Astrocyte (in vitro differentiated cells and primary cell): ENCODE measurements around the gene LUC7L3. TPM values are rescaled to one million over a fixed set of nuclear protein-coding genes. Genes with fewer than 3 reads are reported as not detected.

Experiments used
- DNase-seq: peaks from one replicate; pipeline ENCODE4 v3.0.0-alpha.2; 2010; ENCODE audit warnings: low read depth
- FAIRE-seq: peaks from 2 replicates; lab custom pipeline; 2011; peaks lifted over from hg19 to GRCh38; lab: Jason Lieb, UNC
- H2AFZ ChIP-seq: 2 replicates; pipeline ENCODE4 v1.6.0; 2012; ENCODE audit warnings: low read depth, low read length, inconsistent platforms
- H3K27ac ChIP-seq: 2 replicates; pipeline ENCODE4 v1.5.1; 2011; ENCODE audit warnings: low read depth, low read length, inconsistent platforms
- H3K27me3 ChIP-seq: 2 replicates; pipeline ENCODE4 v1.6.0; 2011; ENCODE audit warnings: low read length, inconsistent platforms; ENCODE audit not compliant: insufficient read depth
- H3K36me3 ChIP-seq: 2 replicates; pipeline ENCODE4 v1.5.1; 2011; ENCODE audit warnings: low read length, inconsistent platforms; ENCODE audit not compliant: insufficient read depth
- H3K4me1 ChIP-seq: 2 replicates; pipeline ENCODE4 v1.5.1; 2011; ENCODE audit warnings: low read length, inconsistent platforms; ENCODE audit not compliant: insufficient read depth
- H3K4me2 ChIP-seq: 2 replicates; pipeline ENCODE4 v1.6.0; 2012; ENCODE audit warnings: low read length, inconsistent platforms
- H3K4me3 ChIP-seq: 2 replicates; pipeline ENCODE4 v1.5.1; 2011; ENCODE audit warnings: low read depth, mild to moderate bottlenecking, low read length, inconsistent platforms; ENCODE audit not compliant: insufficient read depth
- H3K79me2 ChIP-seq: 2 replicates; pipeline ENCODE4 v1.6.0; 2012; ENCODE audit warnings: mild to moderate bottlenecking, low read length, inconsistent platforms; ENCODE audit not compliant: insufficient read depth
- H3K9ac ChIP-seq: 2 replicates; pipeline ENCODE4 v1.6.0; 2012; ENCODE audit warnings: mild to moderate bottlenecking, low read length, inconsistent platforms
- H3K9me3 ChIP-seq: 2 replicates; pipeline ENCODE4 v1.5.1; 2012; ENCODE audit warnings: low read depth, mild to moderate bottlenecking, low read length, inconsistent platforms; ENCODE audit not compliant: insufficient read depth
- H4K20me1 ChIP-seq: 2 replicates; pipeline ENCODE4 v1.6.0; 2012; ENCODE audit warnings: low read length, inconsistent platforms; ENCODE audit not compliant: insufficient read depth
- H3K27ac Mint-ChIP-seq: one replicate; pipeline ENCODE4 v1.8.0; 2021; ENCODE audit warnings: mild to moderate bottlenecking, mixed read lengths; ENCODE audit not compliant: unreplicated experiment
- H3K27me3 Mint-ChIP-seq: one replicate; pipeline ENCODE4 v1.8.0; 2021; ENCODE audit warnings: low read depth, mixed read lengths; ENCODE audit not compliant: unreplicated experiment
- H3K36me3 Mint-ChIP-seq: one replicate; pipeline ENCODE4 v1.8.0; 2021; ENCODE audit warnings: low read depth, mixed read lengths; ENCODE audit not compliant: unreplicated experiment
- H3K4me1 Mint-ChIP-seq: one replicate; pipeline ENCODE4 v1.8.0; 2021; ENCODE audit warnings: low read depth, mixed read lengths; ENCODE audit not compliant: unreplicated experiment
- H3K4me3 Mint-ChIP-seq: one replicate; pipeline ENCODE4 v1.8.0; 2021; ENCODE audit warnings: mild to moderate bottlenecking, moderate library complexity, mixed read lengths; ENCODE audit not compliant: unreplicated experiment
- H3K9me3 Mint-ChIP-seq: one replicate; pipeline ENCODE4 v1.8.0; 2021; ENCODE audit warnings: mild to moderate bottlenecking, mixed read lengths; ENCODE audit not compliant: unreplicated experiment
- CTCF ChIP-seq: IDR thresholded peaks from 2 replicates; pipeline ENCODE4 v1.5.1; 2011; ENCODE audit warnings: low read depth, mild to moderate bottlenecking, inconsistent platforms, low read length, moderate library complexity; ENCODE audit not compliant: insufficient read depth
- EZH2 ChIP-seq: IDR thresholded peaks from 2 replicates; pipeline ENCODE4 v1.6.1; 2012; ENCODE audit warnings: mild to moderate bottlenecking, low read length, inconsistent platforms; ENCODE audit not compliant: insufficient read depth
- total RNA-seq: library from RNA; stranded (reverse); gene quantifications from 2 replicates; pipeline ENCODE4 v1.2.1, GENCODE V29; 2021

The LUC7L3 gene
- total RNA-seq, 1 donor from 2014 or later: 93.0 TPM

GRCh38 chr17:50728881-50729765 lies 9.7 kb downstream of the LUC7L3 start:
- H3K27me3 Mint-ChIP-seq: no peaks in the 10 kb centered on the region
- H3K36me3 Mint-ChIP-seq: no peaks in the 10 kb centered on the region
- H3K4me1 ChIP-seq: no peaks in the 10 kb centered on the region
- H3K4me1 Mint-ChIP-seq: peaks cover 17% of the 10 kb centered on the region
- H3K36me3 ChIP-seq: no peaks in the 10 kb centered on the region
- H3K9me3 ChIP-seq: no peaks in the 10 kb centered on the region
- no peak for TF ChIP-seq CTCF
- no peak for TF ChIP-seq EZH2
- no peak overlapping the region for H2AFZ ChIP-seq
- H4K20me1 ChIP-seq: peaks cover 90% of the 10 kb centered on the region
- no peak overlapping the region for H3K4me3 ChIP-seq
- no peak overlapping the region for H3K27ac ChIP-seq
- DNase-seq (no peak), FAIRE-seq (no peak)
- H3K4me3 Mint-ChIP-seq: no peak overlapping the region
- H3K9ac ChIP-seq: no peak overlapping the region
- peaks cover 98% of the 10 kb centered on the region for H3K79me2 ChIP-seq
- no peaks in the 10 kb centered on the region for H3K9me3 Mint-ChIP-seq
- no peaks in the 10 kb centered on the region for H3K27me3 ChIP-seq
- H3K27ac Mint-ChIP-seq: peak overlapping the region; percentile 53
- no peak overlapping the region for H3K4me2 ChIP-seq

GRCh38 chr17:50731575-50732460 lies 12.4 kb downstream of the LUC7L3 start:
- Mint-ChIP-seq H3K27ac (peak overlapping the region; percentile 9), H3K27me3 (no peaks in the 10 kb centered on the region), H3K4me1 (peaks cover 17% of the 10 kb centered on the region), H3K36me3 (no peaks in the 10 kb centered on the region), H3K9me3 (no peaks in the 10 kb centered on the region), H3K4me3 (peak overlapping the region; percentile 64)
- Histone ChIP-seq H3K4me2 (no peak overlapping the region), H3K79me2 (peaks cover 98% of the 10 kb centered on the region), H3K9ac (no peak overlapping the region), H4K20me1 (peaks cover 89% of the 10 kb centered on the region), H3K4me1 (no peaks in the 10 kb centered on the region), H2AFZ (no peak overlapping the region), H3K27ac (no peak overlapping the region), H3K9me3 (no peaks in the 10 kb centered on the region), H3K27me3 (no peaks in the 10 kb centered on the region), H3K36me3 (no peaks in the 10 kb centered on the region), H3K4me3 (no peak overlapping the region)
- DNase-seq (no peak), FAIRE-seq (no peak)
- TF ChIP-seq EZH2 (no peak), CTCF (no peak)
